A673 (cell line): ENCODE results near the gene VSTM4. TPM values are rescaled to one million over a fixed set of nuclear protein-coding genes. Genes with fewer than 3 reads are reported as not detected.

Experiments used
- BruUV-seq: library from RNA; stranded (reverse); fragments of 400-500 nt; replicated peaks from 2 replicates; lab custom pipeline; 2021; lab: Mats Ljungman, UMichigan
- CTCF ChIA-PET: fragments of 300-600 bp; sonication (Branson Sonifier 250); formaldehyde crosslinking; loops from one replicate; lab custom pipeline; 2022; ENCODE audit warnings: antibody characterized with exemption; lab: Charles Lee
- POLR2A ChIA-PET: fragments of 300-600 bp; sonication (Branson Sonifier 250); formaldehyde crosslinking; loops from one replicate; lab custom pipeline; 2022; ENCODE audit warnings: antibody characterized with exemption; ENCODE audit not compliant: low non-redundant PET; lab: Charles Lee
- DNase-seq: peaks from one replicate; pipeline ENCODE4 v3.0.0-alpha.2; 2015; ENCODE audit warnings: low spot score
- H3K27ac ChIP-seq: fragments of 200-600 bp; sonication (generic); 2 replicates; pipeline ENCODE4 v1.5.1; 2016; ENCODE audit warnings: mixed run types, low read depth, mild to moderate bottlenecking, mixed read lengths, antibody characterized with exemption, low read length; ENCODE audit not compliant: poor library complexity, severe bottlenecking
- H3K27me3 ChIP-seq: fragments of 200-600 bp; sonication (generic); replicated peaks from 2 replicates; pipeline ENCODE4 v1.6.1; 2017; ENCODE audit warnings: mixed run types, low read depth, mild to moderate bottlenecking, mixed read lengths, antibody characterized with exemption, low read length; ENCODE audit not compliant: insufficient read depth, poor library complexity
- H3K36me3 ChIP-seq: fragments of 200-600 bp; sonication (generic); 2 replicates; pipeline ENCODE4 v1.6.1; 2016; ENCODE audit warnings: mixed run types, mild to moderate bottlenecking, mixed read lengths, antibody characterized with exemption, low read length; ENCODE audit not compliant: insufficient read depth, poor library complexity, severe bottlenecking
- H3K4me1 ChIP-seq: fragments of 200-600 bp; sonication (generic); 2 replicates; pipeline ENCODE4 v1.6.1; 2017; ENCODE audit warnings: mixed run types, mild to moderate bottlenecking, mixed read lengths, antibody characterized with exemption, low read length; ENCODE audit not compliant: insufficient read depth, poor library complexity, severe bottlenecking
- H3K4me3 ChIP-seq: fragments of 200-600 bp; sonication (generic); 2 replicates; pipeline ENCODE4 v1.5.1; 2016; ENCODE audit warnings: low read depth, mixed run types, mild to moderate bottlenecking, mixed read lengths, low read length; ENCODE audit not compliant: poor library complexity, severe bottlenecking
- H3K9me3 ChIP-seq: fragments of 200-600 bp; sonication (generic); 2 replicates; pipeline ENCODE4 v1.6.1; 2016; ENCODE audit warnings: mixed run types, low read depth, mild to moderate bottlenecking, mixed read lengths, antibody characterized with exemption, low read length; ENCODE audit not compliant: poor library complexity, severe bottlenecking
- EZH2 ChIP-seq: fragments of 200-600 bp; sonication (generic); IDR thresholded peaks from 2 replicates; pipeline ENCODE4 v1.6.1; 2017; ENCODE audit warnings: borderline replicate concordance, low read depth, mild to moderate bottlenecking, mixed read lengths, antibody characterized with exemption, low read length; ENCODE audit not compliant: poor library complexity, severe bottlenecking
- intact Hi-C: fragments of 100-400 bp; cut with micrococcal nuclease; formaldehyde crosslinking; loops from one replicate; pipeline ENCODE4 v1.10.0; 2022; ENCODE audit not compliant: unreplicated experiment
- total RNA-seq: library from RNA; stranded (reverse); gene quantifications from 2 replicates; pipeline ENCODE4 v1.2.3, GENCODE V29; 2021
- TF ChIP-seq, protein P1 (sequence below): fragments of 300-800, 200-600 bp; sonication (generic); conservative IDR thresholded peaks from 2 replicates; pipeline ENCODE4 v1.5.1; 2017; ENCODE audit warnings: low read depth, mild to moderate bottlenecking, antibody characterized with exemption, low read length, moderate library complexity, mixed read lengths

The VSTM4 gene
- total RNA-seq, 1 experiment from 2014 or later, result 0.11 TPM

DNA sequence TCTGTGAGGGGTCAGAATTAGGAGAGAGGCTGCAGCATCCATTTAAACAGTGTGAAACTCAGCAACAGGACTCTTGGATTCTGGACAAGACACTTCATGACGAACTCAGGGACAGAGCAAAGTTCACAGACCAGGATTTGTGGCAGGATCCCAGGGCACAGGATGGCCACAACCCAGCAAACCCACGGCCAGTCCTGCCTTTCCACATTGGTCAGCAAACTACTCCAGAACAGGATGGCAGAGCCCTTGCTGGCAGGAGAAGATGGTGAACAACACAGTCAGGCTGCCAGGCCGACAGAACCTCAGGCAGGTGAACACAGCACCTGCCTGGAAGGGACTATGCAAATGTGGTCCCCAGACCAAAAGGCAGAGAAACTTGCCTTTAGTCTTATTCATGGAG is 34.4 kb downstream of the VSTM4 start:
- ChIA-PET POLR2A (no interaction called here), CTCF (no interaction called here)
- BruUV-seq, result no TSS peak
- no peak for DNase-seq
- Histone ChIP-seq H3K36me3 (no peaks in the 10 kb centered on the region), H3K27ac (no peak overlapping the region), H3K4me3 (no peak overlapping the region), H3K4me1 (no peaks in the 10 kb centered on the region), H3K27me3 (peaks cover 3% of the 10 kb centered on the region), H3K9me3 (no peaks in the 10 kb centered on the region)
- intact Hi-C loops, result no loop called here
- TF ChIP-seq EZH2, result no peak
- TF ChIP-seq, protein P1, sequence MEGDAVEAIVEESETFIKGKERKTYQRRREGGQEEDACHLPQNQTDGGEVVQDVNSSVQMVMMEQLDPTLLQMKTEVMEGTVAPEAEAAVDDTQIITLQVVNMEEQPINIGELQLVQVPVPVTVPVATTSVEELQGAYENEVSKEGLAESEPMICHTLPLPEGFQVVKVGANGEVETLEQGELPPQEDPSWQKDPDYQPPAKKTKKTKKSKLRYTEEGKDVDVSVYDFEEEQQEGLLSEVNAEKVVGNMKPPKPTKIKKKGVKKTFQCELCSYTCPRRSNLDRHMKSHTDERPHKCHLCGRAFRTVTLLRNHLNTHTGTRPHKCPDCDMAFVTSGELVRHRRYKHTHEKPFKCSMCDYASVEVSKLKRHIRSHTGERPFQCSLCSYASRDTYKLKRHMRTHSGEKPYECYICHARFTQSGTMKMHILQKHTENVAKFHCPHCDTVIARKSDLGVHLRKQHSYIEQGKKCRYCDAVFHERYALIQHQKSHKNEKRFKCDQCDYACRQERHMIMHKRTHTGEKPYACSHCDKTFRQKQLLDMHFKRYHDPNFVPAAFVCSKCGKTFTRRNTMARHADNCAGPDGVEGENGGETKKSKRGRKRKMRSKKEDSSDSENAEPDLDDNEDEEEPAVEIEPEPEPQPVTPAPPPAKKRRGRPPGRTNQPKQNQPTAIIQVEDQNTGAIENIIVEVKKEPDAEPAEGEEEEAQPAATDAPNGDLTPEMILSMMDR, result no peak

DNA sequence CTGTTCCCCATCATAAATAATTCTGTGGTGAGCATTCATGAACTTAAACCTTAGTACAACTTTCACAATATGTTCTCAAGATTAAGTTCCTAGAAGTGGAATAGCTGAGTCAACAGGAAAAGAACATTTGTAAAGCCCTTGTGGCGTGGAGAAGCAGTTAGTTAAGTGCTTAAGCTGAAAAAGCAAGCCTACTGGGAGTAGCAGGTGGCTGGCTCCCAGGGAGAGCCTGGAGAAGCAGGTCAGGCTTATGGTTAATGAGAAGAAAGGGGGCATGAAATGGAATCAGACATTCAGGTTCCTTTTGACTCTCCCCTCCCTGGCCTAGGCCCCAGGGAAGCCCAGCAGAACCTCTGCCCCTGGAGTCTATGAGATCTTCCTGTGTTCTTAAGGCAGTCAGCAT is 35.3 kb downstream of the VSTM4 start:
- CTCF ChIA-PET, result no interaction called here
- intact Hi-C loops, result no loop called here
- DNase-seq, result peak; percentile 10

DNA sequence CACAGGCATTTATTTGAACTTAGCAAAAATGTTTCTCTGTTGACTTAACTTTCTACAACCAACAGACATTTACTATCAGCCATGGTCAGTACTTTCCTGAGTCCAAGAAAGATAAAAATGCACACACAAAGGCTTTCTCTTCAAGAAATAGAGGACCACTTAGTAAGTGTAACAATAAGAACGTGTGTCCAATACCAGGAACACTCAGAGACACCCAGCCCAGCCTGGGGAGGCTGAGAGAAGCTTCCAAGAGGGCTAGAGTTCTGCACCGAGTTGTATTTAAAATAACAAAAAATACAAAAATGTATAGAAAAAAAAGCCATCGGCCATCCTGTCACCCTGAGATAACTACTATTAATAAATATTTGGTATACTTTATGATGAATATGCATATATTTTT is 35.8 kb downstream of the VSTM4 start:
- H3K27ac ChIP-seq, result no peak overlapping the region
- H3K4me3 ChIP-seq, result no peak overlapping the region
- H3K4me1 ChIP-seq, result no peaks in the 10 kb centered on the region
- TF ChIP-seq EZH2, result no peak
- TF ChIP-seq, protein P1, result no peak
- H3K9me3 ChIP-seq, result no peaks in the 10 kb centered on the region
- no peaks in the 10 kb centered on the region for H3K36me3 ChIP-seq
- POLR2A ChIA-PET, result no interaction called here
- H3K27me3 ChIP-seq, result peaks cover 3% of the 10 kb centered on the region
- intact Hi-C loops, result no loop called here
- BruUV-seq, result no TSS peak
- DNase-seq, result no peak
- CTCF ChIA-PET, result no interaction called here

More for the DNA sequence above, 35.3 kb downstream of the VSTM4 start:
- POLR2A ChIA-PET, result no interaction called here
- H3K4me1 ChIP-seq, result no peaks in the 10 kb centered on the region
- TF ChIP-seq, protein P1, result no peak
- no peak for TF ChIP-seq EZH2
- H3K27ac ChIP-seq, result no peak overlapping the region
- no TSS peak for BruUV-seq
- H3K9me3 ChIP-seq, result no peaks in the 10 kb centered on the region
- no peak overlapping the region for H3K4me3 ChIP-seq
- H3K36me3 ChIP-seq, result no peaks in the 10 kb centered on the region
- peaks cover 3% of the 10 kb centered on the region for H3K27me3 ChIP-seq
